Measurements from ENCODE around the gene NTM.

The NTM gene

DNA sequence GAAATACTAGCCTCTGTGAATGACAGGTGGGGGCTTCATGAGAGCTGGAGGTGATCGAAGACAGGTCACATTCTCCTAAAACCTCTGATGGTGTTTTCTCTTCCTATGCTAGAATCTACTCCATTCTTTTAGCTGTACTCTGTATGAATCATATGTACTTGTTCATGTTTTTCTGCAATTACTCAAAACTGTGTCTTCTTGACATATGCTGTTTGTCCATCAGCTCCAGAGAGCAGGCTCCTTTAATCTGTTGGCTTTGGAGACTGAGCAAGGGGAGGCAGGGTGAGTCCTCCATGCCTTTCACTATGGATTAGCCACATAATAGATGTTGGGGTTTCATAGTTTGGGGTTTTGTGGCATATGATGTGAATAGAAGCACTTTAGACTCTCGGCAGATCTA is 598.8 kb downstream of the NTM start:
- in situ Hi-C loops (cut with MboI; ENCODE audit: low sequenced_read_pairs): no loop called here

DNA sequence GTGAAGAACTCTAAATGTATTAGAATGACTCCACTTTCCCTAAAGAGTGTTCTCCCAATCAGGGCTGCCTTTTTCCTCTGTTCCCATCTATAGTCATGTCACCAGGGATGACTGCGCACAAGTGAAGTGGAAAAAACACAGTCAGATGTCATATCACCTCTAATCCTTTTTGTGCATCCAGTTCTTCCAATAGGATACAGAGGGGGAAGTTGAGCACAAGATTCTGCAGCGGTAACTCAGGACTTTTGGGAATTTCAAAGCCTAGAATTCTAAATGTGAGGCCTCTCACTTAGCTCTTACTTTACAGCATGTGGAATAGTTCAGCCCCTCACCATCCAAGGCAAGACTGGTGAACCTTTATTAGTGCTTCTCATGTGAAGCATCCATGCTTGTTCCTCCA is 602.6 kb downstream of the NTM start:
- in situ Hi-C loops (cut with MboI; ENCODE audit: low sequenced_read_pairs): no loop called here

DNA sequence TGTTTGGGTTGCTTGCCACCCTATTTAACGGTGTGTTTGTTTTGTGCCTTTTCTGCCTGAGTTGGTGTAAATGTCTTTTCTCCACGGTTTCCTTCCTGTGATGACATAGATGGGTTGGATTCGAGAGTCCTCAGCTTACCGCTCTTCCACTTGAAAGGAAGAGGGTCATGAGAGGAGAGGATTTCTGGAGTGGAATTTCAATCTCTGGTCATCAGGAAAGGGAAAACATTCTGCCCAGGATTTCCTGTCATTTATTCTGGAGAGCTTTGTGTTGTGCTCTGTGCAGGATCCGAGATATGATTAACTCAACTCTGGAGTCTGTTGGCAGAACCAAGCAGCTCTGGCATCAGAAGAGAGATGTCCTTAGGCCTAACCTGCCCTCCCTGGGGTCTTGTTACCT is 605.2 kb downstream of the NTM start:
- in situ Hi-C loops (cut with MboI; ENCODE audit: low sequenced_read_pairs): no loop called here

DNA sequence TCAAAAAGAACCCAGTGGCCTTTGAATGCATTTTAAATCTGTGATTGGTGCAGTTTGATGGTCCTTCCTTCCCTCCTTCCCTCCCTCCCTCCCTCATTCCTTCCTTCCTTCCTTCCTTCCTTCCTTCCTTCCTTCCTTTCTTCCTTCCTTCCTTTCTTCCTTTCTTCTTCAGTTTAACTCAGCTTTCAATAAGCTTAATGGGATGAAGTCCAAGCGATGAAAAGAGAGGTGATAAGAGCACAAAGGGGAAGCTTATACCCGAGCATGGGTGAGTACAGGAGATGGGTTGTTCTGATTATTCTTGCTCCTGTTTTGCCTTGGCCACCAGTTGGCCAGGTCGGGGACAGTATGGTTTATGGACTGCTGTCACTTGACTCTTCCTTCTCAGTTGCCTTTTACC is 605.6 kb downstream of the NTM start:
- in situ Hi-C loops (cut with MboI; ENCODE audit: low sequenced_read_pairs): no loop called here

DNA sequence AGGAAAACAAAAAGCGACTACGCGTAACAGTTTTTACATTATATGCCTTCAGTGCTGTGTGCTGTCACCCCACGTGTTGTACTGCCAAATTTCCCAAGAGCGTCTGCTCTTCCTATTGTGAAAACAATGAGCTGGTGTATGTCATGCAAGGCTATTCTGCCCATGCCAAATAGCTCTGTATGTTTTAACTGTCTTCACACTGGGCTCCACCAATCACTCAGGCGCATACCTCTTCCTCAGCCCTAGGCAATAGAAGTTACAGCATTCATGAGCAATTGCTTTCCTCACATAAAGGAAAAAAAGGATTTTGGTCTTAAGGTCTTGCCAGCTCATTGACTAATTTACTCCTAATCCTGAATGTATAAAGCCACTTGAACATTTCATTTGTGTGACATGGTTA is 606.8 kb downstream of the NTM start:
- in situ Hi-C loops (cut with MboI; ENCODE audit: low sequenced_read_pairs): no loop called here

DNA sequence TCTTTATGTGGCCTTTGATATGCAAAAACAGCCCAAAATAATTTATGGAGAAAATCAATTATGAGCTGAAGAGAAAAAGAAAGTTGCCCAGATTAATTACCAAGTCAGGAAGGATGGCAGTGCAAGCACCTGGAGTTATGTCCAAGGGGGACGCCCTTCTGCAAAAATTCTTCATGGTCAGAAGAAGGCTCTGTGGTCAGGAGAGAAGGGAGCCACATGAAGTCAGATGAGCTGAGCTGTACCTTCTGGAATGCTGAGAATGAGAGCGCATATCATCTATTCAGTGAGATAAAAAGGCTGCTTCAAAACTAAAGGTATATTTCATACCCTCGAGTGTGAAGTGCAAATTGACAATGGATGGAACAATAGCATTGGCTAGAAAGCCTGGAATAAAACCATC is 607.4 kb downstream of the NTM start:
- in situ Hi-C loops (cut with MboI; ENCODE audit: low sequenced_read_pairs): no loop called here

DNA sequence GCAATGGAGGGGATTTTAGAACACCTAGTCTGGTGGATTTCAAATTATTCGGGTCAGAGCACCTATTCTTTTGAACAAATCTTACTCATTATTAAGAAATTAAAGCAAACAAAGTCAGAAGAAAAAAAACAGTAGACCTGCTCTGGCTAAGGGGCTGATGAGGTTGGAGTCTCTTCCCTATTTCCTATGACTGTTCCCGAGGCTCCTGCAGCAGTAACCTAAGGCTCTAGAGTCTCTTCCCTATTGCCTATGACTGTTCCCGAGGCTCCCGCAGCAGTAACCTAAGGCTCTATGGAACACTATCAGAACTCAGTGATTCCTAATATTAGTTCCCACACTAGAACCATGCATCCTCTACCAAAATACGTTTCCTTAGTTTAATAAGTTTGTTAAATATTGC is 607.9 kb downstream of the NTM start:
- in situ Hi-C loops (cut with MboI; ENCODE audit: low sequenced_read_pairs): no loop called here

DNA sequence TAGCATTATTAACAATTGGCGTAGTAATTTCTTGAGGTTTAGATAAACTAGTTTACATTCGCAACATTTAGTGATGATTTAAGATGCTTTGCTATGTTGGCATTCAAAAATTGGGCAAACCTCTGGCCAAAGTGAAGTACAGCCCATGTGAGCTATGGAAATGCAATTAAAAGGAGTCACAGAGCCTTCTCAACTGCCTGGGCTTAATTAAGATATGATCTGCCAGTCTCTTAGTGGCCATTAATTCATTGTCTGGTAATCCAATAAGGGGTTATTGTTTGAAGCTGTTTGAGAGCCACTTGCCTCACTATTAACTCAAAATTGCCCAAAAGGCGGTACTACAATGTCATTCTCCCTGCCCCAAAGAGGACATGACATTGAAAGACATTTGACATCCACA is 608.9 kb downstream of the NTM start:
- in situ Hi-C loops (cut with MboI; ENCODE audit: low sequenced_read_pairs): no loop called here

DNA sequence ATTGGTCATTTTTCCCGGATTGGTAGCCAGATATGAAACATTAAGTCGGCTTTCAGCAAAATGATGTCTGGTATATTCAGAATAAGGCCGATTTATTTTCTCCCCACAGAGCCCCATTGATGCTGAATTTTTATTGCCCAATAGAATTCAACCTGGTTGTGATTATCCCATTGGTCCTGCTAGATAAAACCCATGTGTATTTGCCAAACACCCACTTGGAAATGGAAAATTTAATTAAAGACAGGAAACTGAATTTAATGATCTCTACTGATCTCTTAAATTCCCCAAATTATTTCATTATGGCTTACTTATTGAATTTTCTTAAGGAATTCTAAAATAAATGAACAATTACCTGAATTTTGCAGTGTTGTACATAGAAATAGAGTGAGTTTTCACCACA is 609.8 kb downstream of the NTM start:
- in situ Hi-C loops (cut with MboI; ENCODE audit: low sequenced_read_pairs): no loop called here

DNA sequence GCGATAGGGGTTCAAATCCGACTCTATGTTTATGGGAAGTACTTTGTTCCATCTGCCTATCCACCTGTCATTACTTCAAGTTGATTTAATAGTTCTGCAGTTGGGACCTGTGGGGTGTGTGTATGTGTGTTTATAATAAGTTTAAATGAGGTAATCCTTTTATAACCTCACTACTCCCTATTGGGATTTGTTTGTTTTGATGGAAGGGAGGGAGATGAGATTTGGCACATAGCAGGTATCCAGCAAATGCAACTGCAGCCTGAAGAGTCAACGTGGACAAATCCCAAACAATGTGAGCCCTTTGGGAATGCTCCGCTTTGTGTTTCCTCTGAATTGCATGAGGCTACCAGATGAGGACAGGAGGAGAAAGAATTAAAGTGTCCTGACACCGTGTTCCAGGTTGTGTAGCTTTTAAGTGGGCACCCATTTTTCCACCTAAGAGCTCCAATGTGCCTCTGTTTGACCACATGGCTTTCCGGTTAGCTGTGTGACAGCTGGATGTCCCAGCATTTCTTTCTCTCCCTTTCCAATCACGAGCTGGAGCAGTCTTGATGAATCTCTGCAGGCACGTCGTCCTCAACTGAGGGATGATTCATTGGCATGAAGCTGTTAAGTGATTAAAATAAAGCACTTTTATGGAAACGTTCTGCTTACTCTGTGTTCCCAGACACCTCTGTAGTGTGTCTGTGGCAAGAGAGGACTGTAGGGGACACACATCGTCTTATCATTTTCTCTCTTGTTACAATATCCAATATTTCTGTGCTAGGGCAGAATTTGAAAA is 610.7 kb downstream of the NTM start:
- in situ Hi-C loops (cut with MboI; ENCODE audit: low sequenced_read_pairs): no loop called here

DNA sequence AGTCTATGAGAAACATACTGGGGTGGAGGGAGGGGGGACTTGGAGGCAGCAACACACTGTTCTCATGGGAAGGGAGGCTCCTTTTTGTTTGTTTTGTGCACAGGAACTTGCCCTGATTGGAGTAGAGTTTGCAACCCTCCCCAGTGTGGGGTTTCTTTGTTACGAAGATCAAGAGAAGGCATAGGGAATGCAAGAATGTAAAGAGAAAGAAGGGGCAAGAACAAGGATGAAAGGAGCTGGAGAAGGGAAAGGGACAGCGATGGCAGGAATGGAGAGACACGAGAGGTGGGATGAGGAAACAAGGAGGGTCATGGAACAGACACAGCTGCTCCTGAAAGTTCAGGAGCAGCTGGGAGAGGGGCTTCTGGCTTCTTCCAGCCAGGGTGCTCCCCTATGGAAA is 611.7 kb downstream of the NTM start:
- in situ Hi-C loops (cut with MboI; ENCODE audit: low sequenced_read_pairs): no loop called here

DNA sequence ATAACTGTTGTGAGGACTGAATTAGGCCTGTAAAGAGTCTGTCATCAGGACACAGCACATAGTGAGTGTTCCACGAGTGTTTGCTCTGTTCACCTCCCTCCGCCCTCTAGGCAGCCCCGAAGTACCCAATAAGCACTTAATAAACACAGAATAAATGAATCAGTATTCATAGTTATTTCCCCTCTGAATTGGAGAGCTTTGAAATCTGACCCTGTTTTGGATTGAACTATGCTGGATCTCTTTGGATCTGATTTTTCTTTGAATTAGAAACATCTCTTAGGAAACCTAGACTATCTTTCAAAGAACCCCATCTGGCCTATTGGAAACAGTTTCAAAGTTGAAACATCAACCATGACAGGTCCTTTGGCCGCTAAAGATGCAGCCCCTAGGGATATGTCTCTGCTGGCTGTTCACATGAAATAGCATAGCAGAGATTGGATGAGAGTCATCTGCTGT is 615.5 kb downstream of the NTM start:
- in situ Hi-C loops (cut with MboI; ENCODE audit: low sequenced_read_pairs): no loop called here

DNA sequence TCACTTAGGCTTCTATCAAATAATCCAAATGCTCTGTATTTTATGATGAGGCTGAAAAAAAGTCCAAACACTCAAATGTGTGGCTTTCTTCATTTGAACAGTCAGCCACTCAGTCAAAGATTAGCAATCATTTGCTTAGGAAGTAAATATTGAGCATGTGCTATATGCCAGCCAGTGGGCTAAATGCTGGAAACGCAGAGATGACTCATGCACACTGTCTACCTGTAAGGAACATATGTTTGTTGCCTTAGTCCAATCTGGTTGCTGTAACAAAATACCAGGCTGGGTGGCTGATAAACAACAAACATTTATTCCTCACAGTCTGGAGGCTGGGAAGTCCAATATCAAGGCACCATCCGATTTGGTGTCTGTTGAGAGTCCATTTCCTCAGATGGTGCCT is 617.3 kb downstream of the NTM start:
- in situ Hi-C loops (cut with MboI; ENCODE audit: low sequenced_read_pairs): no loop called here

DNA sequence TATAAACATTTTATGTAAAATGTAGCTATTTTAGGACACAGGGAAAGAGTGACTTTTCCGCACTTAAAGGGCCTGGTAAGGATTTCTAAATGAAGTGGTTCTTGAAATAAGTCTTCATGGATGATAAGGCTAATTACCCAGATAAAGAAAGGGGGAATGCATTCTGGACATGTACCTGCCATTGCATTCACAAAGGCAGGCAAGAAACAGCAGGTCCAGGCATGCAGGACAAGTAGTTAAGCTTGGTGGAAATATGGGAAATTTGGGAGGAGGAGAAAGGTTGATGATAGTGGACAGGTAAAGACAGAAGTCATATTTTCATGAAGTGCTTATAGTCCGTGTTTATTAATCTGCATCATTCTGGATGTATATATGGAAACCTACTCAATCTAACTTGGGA is 621.2 kb downstream of the NTM start:
- in situ Hi-C loops (cut with MboI; ENCODE audit: low sequenced_read_pairs): no loop called here

DNA sequence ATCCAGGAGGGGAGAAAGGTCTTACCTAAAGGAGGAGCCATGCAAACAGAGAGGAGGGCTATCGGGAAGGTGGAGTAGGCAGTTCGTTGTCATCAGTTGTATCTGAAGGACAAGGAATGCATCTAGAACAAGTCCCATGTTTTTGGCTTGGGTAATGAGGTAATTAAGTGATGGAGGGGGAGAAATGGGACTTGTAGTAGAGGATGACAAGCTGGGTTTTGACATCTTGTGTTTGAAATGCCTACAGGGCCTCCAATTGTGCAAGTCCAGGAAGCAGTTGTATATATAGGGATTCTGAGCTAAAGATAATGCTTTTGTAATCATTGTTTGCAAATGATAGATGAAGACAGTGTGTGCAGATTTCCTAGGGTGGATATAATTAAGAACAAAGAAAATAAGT is 622.8 kb downstream of the NTM start:
- in situ Hi-C loops (cut with MboI; ENCODE audit: low sequenced_read_pairs): no loop called here

DNA sequence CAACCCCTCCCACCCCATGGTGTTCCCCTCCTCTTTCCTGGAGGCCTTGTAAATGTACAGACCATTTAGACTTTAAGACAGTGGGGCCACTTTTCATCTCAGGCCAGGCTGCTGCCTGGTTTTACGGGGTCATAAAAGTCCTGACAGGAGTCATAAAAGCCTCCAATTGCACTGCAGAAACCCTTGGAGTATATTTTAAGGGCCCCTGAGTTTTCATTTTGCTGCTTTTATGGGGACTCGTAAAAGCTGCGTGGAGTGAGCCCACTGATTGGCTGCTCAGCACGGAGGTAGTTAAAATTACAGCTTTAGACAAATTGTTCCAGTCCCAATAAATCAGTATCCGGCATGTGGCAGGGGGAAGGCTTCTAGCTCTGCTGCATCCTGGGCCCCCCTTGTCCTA is 627.6 kb downstream of the NTM start:
- in situ Hi-C loops (cut with MboI; ENCODE audit: low sequenced_read_pairs): no loop called here

DNA sequence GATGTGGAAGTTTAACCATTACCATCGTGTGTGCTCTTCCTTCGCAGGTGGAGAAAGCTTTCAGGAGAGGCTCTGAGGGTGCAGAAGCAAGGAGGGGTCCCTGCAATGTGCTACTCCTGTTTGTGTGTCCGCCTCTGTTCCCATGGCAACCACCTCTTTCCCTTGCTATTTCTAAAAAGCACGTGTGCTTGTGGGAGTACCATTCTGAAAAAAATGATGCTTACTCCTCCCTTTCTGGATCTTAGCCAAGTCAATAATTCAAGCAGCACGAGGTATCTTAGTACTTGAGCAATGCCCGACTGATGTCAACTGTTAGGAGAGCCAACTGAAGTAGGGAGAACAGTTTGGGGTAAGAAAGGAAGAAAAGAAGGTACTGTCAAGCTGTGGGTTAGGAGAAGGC is 628.7 kb downstream of the NTM start:
- in situ Hi-C loops (cut with MboI; ENCODE audit: low sequenced_read_pairs): no loop called here

DNA sequence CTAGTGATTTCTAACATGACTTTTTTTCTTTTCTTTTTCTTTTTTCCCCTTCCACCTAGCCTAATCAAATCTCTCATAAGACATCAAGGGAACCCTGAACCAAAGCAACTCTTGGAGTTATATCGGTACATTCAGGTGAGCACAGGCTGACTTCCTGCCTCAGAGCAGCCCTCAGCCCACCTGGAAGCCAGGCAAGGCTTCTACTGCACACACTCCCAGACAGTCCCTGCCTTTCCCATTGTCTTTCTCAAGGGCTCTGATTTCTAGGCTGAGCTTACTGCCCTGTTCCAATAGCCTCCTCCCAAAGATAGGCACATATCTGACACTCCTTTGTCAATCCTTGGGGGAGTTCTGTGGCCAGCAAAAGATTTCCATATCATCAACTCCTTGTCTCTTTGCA is 629.5 kb downstream of the NTM start:
- in situ Hi-C loops (cut with MboI; ENCODE audit: low sequenced_read_pairs): no loop called here

DNA sequence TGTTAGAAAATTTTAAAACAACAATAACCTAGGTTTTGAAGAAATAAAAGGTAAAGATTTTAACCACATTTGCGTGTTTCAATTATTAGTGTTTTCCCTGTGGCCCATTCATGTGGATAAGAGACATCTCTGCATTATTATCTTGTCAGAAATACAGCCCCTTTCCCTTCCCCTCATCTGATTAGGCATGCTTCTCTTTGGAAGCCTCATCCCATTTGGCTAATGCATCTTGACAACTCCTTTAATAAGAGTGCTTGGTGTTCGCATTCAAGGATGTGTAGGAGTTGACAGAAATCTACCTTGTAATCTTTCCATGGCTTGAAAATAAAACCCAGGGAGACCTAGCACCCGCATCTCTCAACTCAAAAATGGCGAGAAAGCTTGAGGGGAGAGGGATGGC is 635.5 kb downstream of the NTM start:
- in situ Hi-C loops (cut with MboI; ENCODE audit: low sequenced_read_pairs): no loop called here

DNA sequence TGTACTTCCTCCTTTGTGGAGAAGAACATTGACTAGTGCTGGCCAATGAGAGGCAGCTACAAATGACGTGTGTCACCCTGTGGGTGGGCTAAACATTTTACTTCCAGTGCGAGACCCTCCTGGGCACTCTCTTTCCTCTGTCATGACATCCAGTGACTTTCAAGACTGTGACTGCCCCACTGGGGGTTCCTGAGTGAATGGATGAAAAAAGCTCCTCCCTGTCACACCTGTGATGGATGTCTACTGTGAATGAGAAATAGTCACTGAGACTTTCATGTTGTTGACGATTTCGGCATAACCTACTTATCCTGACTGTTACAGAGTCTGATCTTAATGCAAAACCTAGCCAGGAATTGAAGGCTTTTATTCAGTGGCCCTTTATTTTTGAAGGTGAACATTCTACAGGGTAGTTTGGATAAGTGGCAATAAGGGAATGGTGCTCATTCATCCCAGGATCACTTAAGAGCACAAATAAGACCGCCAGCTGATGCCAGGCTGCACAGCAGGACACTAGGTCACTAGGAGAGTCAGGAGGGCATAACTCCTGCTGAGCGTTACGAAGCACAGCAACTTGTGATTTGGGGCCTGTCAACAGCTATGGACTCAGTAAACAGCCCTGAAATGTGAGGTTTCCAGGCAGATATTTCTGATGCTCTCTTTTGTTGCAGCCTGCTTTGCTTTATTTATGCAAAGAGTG is 636.6 kb downstream of the NTM start:
- in situ Hi-C loops (cut with MboI; ENCODE audit: low sequenced_read_pairs): no loop called here

DNA sequence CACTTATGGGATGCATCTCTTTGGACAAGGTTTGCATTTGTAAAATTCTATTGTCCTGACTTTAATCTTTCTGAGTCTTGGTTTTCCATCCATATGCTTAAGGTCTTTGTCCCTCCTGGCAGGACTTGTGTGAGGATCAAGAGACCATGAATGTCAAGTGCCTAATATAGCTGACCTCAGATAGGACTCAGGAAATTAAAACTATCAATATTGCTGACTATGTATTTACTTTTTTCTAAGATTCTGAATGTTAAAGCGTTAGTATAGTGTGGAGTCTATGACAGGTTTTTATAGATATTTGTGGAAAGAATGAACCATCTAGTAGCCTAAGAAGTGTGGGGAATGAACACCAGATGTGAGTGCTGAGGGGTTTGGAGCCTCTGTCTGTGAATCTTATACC is 637.8 kb downstream of the NTM start:
- in situ Hi-C loops (cut with MboI; ENCODE audit: low sequenced_read_pairs): no loop called here

DNA sequence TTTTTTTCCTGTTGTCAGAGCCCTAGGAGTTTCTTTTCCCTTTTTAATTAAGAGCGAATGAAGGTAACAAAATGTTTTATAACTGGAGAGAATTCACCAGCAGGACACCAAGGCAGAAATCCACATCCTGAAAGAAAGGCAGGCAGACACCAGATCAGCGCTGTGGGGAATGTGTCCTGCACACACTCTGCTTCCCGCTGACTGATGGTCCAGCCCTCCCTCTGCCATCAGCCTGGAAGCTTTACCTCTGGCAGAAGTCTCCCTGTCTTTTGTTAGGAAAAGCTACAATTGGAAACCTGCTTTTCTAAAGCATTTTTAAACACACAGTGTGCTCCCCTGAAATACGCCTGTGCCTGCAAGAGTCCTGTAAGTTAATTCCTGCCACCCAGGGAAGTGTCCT is 638.5 kb downstream of the NTM start:
- in situ Hi-C loops (cut with MboI; ENCODE audit: low sequenced_read_pairs): no loop called here

DNA sequence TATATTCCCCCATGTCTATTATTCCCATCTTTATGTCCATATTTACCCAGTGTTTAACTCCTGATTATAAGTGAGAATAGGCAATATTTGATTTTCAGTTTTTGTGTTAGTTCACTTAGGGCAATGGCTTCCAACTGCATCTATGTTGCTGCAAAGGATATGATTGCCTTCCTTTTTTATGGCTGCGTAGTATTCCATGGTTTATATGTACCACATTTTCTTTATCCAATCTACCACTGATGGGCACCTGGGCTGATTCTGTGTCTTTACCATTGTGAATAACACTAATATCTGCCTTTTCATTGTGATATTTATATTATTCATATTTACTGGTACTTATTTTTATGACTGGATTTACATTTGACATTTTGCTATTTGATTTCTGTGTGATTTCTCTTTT is 649.6 kb downstream of the NTM start:
- in situ Hi-C loops (cut with MboI; ENCODE audit: low sequenced_read_pairs): no loop called here

All from HL-60/S4 (cell line).